NCI-H2171 (cell line): ENCODE data around the gene CAMTA1.
A peak's percentile ranks its signal among the peaks of the same experiment; 100 is the strongest.

Source experiments
- DNase-seq: peaks from one replicate; lab custom pipeline; 2025; lab: John Stamatoyannopoulos, UW

Gene CAMTA1

DNA sequence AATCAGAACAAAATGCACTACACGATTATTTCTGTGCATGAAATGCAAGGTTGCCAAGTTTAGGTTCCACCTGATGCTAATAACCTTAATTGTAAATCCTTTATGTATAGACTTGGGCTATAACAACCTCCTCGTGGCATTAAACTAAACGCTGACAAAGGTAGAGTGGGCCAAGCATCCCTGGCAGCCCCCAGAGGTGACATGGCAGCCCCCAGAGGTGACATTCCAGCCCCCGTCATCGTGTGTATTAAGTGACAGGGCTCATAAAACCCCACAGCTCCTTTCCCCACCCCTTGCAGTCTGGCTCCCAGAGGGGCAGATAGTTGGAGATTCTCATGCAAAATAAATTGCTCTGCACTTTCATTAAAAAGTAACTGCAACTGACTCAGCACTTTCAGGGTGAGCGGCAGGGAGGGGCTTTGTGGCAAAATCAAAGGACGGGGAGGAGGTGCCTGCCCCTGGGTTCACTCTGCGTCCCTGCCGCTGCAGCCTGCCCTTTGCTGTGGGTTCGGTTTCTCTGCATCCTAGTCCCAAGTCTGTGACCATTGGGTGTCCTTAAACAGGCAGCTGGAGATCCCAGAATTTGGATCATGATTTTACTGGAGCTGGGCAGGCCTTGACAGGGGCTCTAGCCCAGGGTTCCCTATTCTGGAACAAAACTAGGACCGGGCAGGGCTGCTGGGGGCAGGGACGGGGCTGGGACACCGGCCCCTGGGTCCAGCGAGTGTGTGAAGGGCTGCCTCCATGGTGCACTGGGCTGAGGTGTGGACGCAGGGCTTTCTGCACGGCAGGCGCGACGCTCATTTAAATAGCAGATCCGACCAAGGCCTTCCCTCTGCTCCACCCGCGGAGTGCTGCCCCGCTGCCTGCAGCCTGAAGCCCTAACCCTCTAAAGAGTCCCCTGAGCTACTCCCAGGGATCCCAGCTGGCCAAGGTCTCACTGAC is 751.0 kb downstream of the CAMTA1 start:
- no peak for DNase-seq

DNA sequence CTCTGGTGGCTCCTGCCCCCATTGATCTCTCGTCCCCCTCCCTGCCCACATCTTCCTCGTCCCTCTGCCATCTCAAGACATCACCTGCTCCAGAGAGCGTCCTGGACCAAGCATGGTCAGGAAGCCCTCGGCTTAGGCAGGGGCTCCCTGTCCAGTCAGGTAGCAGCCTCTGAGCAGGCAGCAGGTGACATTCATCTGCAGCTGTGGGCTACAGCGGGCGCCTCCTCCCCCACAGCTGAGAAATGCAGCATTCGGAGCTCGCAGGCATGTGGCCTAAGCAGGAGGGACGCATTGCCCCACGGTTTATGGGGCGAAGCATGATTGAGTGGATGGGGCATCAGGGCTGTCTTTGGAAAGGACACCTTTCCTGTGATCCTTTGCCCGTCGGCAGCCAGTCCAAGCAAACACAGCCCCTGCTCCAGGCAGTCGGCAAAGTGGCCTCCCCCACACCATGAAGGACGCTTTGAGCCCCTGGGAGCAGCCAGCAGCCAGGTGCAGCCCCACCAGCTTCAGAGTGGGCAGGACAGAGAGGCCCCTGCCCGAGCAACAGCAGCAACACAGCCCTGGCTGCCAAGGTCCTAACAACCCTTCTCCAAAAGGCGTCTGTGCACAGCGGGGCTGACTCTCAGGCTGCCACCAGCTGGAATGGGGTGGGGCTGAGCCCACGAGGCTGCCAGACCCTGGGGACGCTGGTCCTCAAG is 751.8 kb downstream of the CAMTA1 start:
- DNase-seq = peak; percentile 42

DNA sequence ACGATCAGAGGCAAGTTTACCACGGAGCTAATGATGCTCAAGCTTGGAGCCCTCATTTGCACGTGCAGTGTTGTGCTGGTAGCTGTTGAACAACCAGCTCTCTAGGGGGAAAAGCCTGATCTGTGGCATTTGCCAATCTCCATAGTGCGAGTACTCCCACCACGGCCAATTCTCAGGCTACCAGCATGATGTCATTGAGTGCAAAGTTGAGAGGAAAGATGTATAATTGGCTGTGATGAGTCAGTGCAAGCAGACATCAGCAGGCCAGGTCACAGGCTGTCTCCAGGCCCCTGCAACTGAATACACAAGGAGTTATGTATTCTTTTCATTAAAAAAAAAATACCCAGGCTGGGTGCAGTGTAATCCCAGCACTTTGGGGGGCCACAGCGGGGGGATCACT is 752.8 kb downstream of the CAMTA1 start:
- no peak for DNase-seq

DNA sequence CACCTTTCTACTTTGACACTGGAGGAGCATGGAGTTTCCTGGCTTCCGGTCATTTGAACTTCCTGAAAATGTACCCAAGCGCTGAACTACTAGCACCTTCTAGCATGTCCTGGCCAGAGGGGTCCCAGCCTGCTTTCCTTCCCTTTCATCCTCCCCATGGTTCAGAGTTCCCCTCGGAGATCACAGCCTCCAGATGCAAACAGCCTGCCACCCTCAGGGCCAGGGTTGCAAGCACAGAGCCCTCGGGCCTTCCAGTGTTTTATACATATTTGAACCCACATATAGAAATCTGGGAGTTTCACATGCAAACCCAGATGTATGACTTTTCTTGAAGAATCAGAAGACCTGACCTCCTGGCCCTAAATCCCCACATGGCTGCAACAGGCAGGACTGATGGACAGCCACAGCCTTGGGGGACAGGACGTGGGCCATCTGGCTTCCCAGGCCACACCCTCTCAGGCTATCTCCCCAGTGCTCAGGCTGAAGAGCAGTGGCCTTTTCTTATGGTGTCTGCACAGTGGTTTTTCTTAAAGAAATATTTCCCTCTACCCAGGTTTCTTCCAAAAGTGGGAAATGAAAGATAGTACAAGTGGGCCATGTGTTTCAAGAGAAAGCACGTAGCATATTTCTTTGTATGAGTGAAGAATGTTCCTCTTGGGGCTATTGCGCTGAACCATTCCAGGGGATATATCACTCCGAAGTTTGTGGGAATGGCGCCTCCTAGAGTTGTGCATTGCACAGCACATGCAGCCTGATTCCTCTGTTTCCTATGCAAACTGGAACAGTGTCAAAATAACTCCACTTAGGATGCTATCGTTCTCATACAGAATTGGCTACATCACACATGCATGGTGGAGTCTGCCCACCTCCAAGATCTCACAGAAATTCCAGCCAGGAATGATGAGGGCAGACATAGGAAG is 753.9 kb downstream of the CAMTA1 start:
- no peak for DNase-seq

DNA sequence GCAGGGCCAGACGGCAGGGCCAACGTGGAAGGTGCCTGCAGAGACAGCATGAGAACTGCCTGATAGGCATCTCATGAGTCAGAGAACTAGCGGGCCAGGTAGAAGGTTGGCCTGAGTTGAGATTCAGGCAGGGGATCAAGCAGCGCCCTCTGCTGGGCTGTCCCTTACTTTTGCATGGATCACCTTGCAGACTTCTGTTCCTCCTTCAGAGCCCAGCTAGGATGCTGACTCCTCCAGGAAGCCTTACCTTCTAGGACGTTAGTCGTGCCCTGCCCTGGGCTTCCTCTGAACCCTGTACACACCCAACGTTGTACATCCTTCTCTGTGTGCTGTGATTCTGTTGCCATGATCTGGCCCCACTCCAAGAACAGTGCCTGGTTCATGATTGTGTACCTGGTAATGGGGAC is 754.5 kb downstream of the CAMTA1 start:
- no peak for DNase-seq

DNA sequence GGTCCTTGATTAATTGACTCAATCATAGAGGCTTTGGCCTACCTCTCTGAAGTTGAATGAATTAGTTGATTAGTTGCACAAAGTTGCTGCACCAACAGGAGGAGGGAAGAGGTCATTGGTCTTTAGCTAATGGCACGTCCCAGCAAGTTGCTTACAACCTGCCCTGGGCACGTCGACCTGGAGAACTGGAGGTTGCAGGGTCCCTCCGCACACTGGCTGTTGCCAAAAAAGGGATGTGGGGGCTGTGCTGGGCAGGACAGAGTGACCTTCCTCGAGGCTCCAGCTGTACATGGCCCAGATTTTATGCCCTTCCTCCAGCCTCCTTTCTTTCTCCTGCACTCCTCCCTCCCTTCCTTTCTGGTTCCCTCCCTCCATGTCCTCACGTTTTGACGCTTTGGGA is 755.6 kb downstream of the CAMTA1 start:
- no peak for DNase-seq

DNA sequence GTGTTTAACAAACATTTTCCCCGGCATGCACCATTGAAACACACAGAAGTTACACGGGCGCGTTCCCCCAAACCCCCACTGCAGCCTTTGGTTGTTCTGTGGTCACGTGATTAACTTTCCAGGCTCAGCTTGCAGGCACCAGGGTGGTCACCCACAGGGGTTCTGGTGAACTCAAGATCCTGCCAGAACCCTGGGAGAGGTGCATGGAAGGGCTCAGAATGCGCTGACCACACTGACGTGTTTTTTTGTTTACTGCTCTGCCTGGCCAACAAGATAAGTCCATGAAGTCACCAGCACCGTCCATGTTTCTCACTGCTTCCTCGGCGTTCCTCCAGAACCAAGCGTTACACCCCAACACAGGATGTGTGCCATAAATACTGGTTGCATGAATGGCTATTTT is 756.4 kb downstream of the CAMTA1 start:
- no peak for DNase-seq

DNA sequence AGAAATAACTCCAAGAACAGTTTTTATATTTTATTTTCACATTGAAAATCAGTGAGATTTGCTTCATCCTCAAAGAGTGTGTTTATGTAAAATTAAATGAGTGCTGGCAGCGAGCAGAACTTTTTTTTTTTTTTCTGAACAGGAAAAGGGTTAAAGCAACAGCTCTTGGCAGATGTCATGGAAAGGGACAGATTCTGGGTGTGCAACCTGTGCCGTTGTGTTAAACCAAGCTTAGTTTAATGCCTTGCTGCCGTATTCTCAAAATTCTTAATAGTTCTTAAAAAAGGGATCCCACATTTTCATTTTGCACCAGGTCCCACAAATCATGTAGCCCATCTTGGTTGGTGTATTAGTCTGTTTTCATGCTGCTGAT is 758.5 kb downstream of the CAMTA1 start:
- no peak for DNase-seq

DNA sequence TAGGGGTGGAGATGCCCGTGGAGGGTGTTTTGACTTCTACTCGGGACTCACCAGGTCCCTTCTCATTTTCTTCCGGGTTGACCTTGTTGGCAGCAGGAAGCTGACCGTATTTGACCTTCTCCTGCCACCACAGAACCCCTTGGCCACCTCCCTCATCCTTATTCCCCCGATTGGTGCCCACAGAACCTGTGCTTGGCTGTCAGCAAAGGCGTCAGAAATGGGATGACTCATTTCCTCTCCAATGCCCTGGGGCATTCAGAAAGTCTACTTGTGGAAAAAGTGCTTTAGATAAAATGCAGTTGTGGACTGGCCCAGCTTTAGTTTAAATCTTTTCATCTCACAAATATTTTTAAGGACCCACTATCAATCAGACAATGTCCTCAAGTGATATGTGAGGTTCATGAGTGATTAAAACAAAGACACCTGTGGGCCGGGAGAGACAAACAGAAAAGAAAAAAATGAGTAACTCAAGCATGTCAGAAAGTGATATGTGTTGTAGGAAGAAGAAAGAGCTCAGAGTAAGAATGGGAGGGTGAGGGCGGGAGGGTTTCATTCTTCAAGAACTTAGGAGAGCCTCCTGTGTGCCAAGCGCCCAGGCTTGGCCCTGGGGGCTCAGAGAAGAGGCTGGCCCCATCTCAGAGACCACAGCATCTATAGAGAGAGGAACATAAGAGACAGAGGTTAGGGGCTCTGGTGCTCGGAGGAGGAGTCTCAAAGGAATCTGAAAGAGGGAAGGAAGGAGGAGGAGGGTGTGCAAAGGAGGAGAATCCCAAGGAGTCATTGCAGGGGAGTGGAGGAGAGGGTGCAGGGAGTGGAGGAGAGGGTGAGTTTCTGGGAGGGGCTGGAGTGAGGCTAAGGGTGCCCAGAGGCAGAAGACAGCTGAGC is 764.3 kb downstream of the CAMTA1 start:
- DNase-seq = no peak

DNA sequence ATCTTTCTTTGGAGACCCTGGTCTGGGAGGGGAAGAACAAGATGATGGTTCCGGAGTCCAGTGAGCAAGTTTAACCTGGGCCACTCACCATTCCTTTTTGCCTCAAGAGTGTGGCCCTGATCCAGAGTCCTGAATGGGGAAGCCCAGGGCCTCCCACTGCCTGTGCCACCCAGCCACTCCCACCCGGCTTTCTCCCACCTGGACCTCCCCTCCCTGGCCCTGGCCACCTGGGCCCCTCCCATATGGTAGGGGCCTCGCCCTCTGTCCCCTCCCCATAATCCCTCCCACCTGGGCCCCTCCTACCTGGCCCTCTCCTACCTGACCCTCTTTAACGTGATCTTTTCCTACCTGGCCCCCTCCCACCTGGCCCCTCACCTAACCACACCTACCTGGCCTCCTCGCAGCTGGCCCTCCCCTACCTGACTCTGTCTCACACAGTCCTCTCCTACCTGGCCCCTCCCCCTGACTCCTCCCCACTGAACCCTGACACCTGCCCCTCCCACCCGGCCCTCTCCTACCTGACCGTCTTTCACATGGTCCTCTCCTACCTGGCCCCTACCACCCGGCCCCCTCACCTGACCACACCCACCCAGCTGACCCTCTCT is 765.1 kb downstream of the CAMTA1 start:
- no peak for DNase-seq

DNA sequence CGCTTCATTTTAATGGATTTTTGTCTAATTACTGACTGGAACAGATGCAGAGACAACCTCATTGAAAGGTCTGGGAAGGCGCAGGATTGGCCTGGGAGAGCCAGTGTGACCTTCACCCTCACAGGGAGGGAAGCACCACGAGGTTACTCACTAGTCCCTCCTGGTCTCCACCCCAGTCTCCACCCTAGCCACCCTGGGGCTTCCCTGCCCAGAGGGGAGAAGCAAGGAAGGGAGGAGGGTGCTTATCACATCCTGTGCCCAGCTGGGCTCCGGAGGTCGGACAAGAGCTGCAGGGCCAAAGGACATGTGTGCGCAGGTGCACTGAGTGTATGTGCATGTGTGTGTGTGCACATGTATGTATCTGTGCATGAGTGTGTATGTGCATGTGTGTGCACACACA is 765.7 kb downstream of the CAMTA1 start:
- no peak for DNase-seq

DNA sequence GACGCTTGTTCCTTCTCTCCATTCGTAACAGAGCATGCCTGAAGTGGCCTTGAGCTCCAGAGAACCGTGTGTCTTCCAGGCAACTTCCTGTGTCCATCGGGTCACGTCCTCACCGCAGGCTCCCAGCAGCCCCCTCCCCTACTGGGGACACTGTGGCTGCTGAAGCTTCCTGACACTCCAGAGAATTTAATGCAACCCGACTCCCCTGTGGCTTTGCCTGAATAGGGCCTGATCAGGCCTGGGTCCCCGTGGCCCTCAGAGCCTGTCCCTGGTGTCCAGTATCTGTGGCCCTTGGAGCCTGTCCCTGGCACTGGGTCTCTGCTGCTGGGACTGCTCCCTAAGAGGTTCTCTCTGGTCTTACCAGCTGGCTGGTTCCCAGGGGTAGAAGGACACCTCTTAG is 766.2 kb downstream of the CAMTA1 start:
- no peak for DNase-seq

DNA sequence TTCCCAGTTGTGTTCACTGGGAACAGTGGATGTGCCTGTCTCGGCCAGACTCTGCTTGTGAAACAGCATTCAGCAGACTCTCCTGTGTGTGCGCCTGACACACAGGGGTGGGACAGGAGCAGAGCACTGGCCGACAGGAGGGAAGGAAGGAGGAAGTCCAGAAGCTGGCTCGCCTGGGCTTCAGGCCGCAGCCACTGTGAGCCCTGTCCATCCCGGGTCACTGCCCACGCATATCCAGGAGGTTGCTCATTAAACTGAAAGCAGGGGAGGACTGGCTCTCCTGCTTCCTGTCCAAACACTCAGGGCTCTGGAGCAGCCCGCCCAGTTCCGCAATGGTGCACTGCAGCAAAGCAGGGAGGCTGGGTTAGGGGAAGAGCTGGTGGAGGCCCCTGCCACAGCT is 767.1 kb downstream of the CAMTA1 start:
- no peak for DNase-seq

DNA sequence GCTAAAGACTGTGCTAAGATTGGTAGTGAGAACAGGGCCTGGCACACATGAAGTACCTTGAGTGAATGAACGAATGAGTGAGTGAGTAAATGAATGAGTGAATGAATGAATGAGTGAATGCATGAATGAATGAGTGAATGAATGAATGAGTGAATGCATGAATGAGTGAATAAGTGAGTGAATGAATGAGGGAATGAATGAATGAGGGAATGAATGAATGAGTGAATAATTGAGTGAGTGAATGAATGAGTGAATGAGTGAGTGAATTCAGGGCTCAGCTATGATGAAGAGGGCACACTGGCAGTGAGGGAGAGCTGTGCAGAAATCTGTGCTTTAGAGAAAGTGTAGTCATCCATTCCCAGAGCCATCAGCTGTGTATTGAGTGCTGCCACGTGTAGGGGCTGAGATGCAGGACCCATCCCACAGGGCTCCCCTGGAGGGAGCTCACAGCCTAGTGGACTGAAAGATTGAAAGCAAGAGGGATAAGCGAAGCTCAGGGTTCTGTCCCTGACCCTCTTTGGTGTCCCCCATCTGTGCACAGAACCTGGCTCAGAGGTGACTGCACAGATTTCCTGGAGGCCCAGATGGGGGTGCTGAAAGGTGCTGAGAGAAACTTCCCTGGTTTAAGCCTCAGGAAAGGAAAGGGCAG is 767.9 kb downstream of the CAMTA1 start:
- DNase-seq = no peak

DNA sequence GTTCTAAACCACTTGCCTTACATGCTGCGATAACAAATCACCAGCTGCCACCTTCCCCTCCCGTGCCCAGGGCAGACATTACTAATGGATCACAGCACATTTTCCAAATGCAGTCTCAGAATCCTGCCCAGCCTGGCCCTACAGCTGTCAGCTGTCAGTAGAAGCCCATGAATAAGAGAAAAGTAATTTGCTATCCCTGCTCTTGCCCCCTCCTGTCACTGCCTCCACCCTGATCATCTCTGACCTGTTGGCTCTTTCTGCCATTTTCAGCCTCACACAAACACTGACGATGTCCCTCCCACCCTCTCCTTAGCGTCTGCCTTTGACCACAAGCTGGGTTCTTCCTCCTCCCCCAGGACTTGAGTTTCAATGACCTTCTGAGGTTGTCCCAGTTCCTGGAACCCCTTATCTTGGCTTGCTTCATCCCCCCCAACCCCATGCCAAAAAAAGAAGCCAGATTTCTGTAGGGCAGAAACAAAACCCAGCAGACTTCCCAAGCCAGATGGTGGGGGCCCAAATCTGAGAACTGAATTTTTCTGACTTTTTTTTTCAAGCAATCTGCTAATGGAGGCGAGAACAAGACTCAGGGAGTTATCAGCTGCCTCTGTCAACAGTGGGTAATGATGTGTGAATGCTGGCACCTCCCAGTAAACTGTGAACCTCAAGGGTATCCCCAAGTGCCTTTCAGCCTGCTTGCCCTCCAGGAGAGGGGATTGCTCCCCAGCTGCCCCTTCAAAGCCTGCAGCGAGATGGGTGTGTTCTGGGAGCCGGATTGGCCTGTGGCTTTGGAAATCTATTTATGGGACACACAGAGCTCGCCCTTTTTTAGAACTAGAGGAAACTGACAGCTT is 769.4 kb downstream of the CAMTA1 start:
- DNase-seq = peak; percentile 87

DNA sequence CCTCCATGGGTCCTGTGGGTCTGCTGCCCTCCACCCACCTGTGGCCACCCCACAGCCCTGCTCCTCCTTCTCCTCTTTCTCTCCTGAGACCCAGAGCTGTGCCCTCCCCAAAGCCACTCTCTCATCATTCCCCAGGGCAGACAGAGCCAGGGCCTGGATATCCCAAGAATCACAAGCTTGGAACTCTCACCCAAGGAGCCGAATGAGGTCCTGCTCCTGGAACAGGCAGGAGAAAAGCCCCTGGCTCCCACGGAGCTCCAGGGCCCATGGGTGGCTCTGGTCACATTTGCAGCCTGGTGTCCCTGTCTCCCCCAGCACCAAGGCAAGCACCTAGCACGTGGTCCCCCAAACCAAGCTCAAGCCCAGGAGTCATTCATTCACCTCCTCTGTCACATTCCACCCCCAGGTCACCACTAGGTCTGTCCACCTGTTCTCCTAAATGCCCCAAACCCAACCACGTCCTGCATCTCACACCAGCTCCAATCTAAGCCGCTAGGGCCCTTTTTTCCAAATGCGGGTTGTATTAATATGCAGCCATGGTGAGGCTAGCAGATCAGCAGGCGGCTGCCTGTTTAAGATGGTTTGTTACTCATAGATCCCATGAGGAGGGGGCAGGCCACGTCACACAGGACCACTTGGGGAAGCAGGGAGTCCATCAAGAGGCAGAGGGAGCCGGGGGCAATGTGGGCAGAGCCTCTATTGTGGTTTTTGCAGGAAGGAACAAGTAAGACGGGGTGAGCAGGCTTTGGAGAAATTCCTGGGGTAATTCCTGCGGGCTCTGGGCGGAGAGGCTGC is 770.3 kb downstream of the CAMTA1 start:
- DNase-seq = no peak

DNA sequence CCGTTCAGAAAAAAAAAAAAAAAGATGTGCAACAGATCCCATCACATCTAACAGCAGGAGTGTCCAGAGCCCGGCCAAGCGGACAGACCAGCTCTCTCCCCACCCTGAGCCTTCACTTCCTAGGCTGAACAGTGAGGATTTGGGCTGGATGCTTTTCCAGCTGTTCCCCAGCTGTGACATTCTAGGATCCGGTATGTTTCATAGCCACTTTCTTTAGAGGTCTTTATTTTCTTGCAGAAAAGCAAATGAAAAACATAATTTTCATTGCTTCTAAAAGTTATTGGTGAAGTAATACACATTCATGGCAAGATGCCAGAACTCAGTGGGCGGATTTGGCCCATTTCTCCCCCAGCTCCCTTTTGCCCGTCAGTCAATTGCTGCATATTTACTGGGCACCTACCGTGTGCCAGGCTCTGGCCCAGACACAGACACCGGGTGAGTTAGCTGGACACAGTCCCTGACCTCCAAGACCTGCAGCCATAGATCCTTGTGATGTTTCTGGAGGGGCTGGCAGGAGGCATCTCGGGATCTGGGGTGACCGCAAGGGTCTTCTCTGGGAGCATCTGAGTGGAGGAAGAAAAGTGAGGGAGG is 772.1 kb downstream of the CAMTA1 start:
- DNase-seq = no peak

DNA sequence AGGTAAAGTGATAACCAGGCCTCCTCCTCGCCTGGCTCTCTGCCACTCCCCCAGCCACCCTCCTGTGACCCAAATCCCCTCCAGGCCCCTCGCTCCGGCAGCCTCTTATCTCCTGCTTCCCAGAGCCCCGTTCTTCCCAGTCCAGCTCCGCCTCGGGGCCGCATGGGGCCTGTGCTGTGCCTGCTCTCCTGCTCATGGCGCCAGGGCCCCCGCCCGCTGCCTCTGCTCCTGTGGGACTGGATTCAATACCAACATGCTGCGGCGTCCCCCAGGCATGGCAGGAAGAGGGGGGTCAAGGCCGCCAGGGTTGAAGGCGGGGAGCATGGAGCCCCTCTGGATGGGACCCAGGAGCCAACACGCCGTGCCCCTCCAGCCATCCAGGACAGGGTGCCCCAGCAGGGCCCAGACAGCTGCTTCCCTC is 772.8 kb downstream of the CAMTA1 start:
- no peak for DNase-seq
